Progenitor cell of endocrine pancreas (in vitro differentiated cells): ENCODE data around the gene IRAG1. TPM values are rescaled to one million over a fixed set of nuclear protein-coding genes. Genes with fewer than 3 reads are reported as not detected.

Experiments
- DNase-seq: peaks from one replicate; pipeline ENCODE4 v3.0.0; 2021; ENCODE audit warnings: low spot score; ENCODE audit not compliant: unreplicated experiment
- H3K27ac Mint-ChIP-seq: 2 replicates; pipeline ENCODE4 v1.8.0; 2021; ENCODE audit warnings: mild to moderate bottlenecking, moderate library complexity, mixed read lengths
- H3K27me3 Mint-ChIP-seq: 2 replicates; pipeline ENCODE4 v1.8.0; 2021; ENCODE audit warnings: mixed read lengths
- H3K36me3 Mint-ChIP-seq: 2 replicates; pipeline ENCODE4 v1.8.0; 2022; ENCODE audit warnings: mixed read lengths; ENCODE audit not compliant: insufficient read depth
- H3K4me1 Mint-ChIP-seq: 2 replicates; pipeline ENCODE4 v1.8.0; 2021; ENCODE audit warnings: low read depth, mixed read lengths
- H3K4me3 Mint-ChIP-seq: 2 replicates; pipeline ENCODE4 v1.8.0; 2021; ENCODE audit warnings: low read depth, mild to moderate bottlenecking, moderate library complexity, mixed read lengths
- H3K9me3 Mint-ChIP-seq: 2 replicates; pipeline ENCODE4 v1.8.0; 2021; ENCODE audit warnings: low read depth, mixed read lengths
- long read RNA-seq: library from polyadenylated mRNA; unstranded; transcript quantifications from one replicate; pipeline ENCODE4 v2.0.0, GENCODE V29; 2020
- total RNA-seq: library from RNA; stranded (reverse); gene quantifications from 2 replicates; pipeline ENCODE4 v1.2.1, GENCODE V29; 2021
- TF ChIP-seq, protein P1 (sequence below): fragments of 200-600 bp; sonication (generic); IDR thresholded peaks from one replicate; pipeline ENCODE4 v1.5.0; 2021; ENCODE audit warnings: antibody characterized with exemption, mild to moderate bottlenecking; ENCODE audit not compliant: unreplicated experiment

Gene IRAG1, protein sequence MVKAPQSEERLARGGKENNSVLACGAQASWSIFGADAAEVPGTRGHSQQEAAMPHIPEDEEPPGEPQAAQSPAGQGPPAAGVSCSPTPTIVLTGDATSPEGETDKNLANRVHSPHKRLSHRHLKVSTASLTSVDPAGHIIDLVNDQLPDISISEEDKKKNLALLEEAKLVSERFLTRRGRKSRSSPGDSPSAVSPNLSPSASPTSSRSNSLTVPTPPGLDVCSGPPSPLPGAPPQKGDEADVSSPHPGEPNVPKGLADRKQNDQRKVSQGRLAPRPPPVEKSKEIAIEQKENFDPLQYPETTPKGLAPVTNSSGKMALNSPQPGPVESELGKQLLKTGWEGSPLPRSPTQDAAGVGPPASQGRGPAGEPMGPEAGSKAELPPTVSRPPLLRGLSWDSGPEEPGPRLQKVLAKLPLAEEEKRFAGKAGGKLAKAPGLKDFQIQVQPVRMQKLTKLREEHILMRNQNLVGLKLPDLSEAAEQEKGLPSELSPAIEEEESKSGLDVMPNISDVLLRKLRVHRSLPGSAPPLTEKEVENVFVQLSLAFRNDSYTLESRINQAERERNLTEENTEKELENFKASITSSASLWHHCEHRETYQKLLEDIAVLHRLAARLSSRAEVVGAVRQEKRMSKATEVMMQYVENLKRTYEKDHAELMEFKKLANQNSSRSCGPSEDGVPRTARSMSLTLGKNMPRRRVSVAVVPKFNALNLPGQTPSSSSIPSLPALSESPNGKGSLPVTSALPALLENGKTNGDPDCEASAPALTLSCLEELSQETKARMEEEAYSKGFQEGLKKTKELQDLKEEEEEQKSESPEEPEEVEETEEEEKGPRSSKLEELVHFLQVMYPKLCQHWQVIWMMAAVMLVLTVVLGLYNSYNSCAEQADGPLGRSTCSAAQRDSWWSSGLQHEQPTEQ
- total RNA-seq, result 5.4 and 6.3 TPM in 2 replicates
- long read RNA-seq, partial matches to known transcripts, result 1 of 2 reads
- long read RNA-seq, other reads (novel, unspliced or antisense), result 1 of 2 reads

DNA sequence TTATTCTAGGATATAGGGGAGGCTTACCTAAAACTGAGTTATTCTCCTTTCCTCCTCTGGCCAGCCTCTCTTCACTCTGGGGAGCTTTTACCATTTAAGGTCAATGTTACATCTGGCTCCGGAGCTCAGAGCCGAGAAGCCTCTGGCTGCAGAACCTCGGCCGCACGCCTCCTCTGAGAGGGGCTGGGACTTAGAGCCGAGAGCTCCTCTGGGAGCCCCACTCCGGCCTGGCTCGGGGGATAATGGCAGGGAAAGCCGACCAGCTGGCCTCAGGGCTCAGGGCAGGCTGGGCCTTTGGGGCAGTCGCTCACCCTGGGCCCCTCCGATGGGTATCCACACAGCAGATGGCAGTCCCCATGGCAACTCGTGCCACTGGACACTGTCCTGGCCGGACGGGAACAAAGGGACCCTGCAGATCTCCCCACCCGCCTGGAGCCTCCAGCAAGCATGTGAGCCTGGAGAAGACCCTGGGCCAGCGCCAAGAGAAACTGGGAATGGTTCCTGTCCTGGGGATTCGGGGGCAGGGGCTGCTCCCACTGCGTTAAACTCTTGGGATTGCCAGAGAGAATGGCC, at the start of gene IRAG1:
IRAG1 (minus strand) TSS at position 247 of the 573 bp plus-strand sequence; CDS start at position 94, 153 bp downstream.
- TF ChIP-seq, protein P1, sequence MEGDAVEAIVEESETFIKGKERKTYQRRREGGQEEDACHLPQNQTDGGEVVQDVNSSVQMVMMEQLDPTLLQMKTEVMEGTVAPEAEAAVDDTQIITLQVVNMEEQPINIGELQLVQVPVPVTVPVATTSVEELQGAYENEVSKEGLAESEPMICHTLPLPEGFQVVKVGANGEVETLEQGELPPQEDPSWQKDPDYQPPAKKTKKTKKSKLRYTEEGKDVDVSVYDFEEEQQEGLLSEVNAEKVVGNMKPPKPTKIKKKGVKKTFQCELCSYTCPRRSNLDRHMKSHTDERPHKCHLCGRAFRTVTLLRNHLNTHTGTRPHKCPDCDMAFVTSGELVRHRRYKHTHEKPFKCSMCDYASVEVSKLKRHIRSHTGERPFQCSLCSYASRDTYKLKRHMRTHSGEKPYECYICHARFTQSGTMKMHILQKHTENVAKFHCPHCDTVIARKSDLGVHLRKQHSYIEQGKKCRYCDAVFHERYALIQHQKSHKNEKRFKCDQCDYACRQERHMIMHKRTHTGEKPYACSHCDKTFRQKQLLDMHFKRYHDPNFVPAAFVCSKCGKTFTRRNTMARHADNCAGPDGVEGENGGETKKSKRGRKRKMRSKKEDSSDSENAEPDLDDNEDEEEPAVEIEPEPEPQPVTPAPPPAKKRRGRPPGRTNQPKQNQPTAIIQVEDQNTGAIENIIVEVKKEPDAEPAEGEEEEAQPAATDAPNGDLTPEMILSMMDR, result no peak
- H3K27ac Mint-ChIP-seq, result peak within 1 kb of the TSS; percentile 72
- no peaks in the 10 kb centered on the region for H3K4me1 Mint-ChIP-seq
- H3K36me3 Mint-ChIP-seq, result no peaks in the 10 kb centered on the region
- H3K27me3 Mint-ChIP-seq, result no peaks in the 10 kb centered on the region
- DNase-seq, result no peak
- no peak within 1 kb of the TSS for H3K4me3 Mint-ChIP-seq
- H3K9me3 Mint-ChIP-seq, result no peaks in the 10 kb centered on the region

DNA sequence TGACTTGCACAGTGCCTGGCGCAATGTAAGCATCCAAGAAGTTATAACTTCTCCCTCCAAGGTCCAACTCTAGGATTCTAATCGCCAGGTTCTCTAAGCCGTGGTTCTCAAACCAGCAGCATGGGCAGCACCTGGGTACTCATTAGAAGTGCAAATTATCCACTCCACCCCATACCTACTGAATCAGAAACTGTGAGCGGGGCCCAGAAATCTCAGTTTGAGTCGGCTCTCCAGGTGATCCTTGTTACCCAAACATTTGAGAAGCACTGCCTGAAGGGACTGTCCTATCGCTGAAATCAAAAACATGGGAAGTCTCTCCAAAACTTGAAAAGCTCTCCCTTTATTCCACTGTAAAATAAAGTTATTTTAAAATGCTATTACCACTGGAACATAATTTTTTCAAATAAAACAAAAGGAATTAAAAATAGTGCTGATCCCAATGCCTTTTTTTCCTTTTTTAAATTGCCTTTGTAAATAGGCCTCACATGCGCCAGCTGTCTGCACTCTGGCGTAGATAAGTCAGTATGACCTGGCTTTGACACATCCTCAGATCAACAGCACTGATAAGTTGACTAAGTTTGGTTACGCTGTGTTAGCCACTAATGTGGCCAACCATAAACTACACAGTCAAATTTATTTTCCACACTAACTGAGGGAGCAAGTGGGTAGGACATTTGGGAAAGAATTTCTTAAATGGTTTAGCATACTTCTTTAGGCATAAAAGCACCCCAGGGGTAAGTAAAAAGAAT, 49.1 kb upstream of the IRAG1 start:
- TF ChIP-seq, protein P1, result no peak
- Mint-ChIP-seq H3K4me3 (no peak overlapping the region), H3K4me1 (no peaks in the 10 kb centered on the region), H3K36me3 (no peaks in the 10 kb centered on the region), H3K9me3 (no peaks in the 10 kb centered on the region), H3K27me3 (peaks cover 3% of the 10 kb centered on the region), H3K27ac (no peak overlapping the region)
- no peak for DNase-seq

DNA sequence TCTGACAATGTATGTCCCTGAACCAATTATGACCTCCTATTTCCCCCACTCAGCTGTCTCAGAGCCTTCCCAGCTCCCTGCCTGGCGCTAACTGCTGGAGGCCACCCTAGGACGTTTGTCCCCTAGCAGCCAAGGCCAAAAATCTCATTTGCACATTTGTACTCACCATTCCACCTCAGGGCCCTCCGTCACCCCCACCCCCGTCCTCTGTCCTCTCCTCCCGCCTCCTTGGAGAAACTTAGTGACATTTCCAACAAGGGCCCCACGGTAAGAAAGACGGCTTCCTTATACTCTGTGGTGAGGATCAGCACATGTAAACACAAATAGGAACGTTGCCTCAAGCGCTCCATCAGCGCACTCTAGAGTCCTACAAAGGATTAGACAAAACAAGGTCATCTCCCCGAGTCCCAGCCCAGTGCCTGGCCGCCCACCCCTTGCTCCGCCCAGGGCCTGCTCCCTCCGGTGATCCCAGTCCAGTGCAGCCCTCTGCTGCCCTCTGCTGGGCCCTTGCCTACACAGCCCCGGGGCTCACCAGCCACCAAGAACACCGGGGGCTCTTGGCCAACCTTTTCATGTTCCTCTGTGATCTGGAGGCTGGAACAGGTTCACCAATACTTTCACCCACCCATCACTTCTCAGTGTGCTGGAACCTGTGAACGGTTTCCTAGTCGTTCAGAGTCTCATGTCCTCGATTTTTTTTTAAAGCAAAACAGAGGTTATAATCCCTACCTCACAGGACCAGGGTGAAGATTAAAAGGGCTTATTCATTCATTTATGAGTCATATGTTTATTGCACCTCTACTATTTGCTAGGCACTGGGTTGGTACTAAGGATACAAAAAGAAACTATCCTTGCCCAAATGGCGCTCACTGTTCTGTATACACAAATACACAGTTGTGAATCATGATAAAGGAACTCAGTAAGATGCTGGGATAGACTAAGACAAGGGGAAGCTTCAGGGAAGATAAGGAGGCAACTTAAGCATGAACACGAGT, 42.2 kb upstream of the IRAG1 start:
- Mint-ChIP-seq H3K27ac (peak overlapping the region; percentile 44), H3K27me3 (peaks cover 13% of the 10 kb centered on the region), H3K36me3 (no peaks in the 10 kb centered on the region), H3K9me3 (no peaks in the 10 kb centered on the region), H3K4me1 (peaks cover 3% of the 10 kb centered on the region), H3K4me3 (peak overlapping the region; percentile 71)
- TF ChIP-seq, protein P1, result peak; percentile 98
- DNase-seq, result peak; percentile 94

DNA sequence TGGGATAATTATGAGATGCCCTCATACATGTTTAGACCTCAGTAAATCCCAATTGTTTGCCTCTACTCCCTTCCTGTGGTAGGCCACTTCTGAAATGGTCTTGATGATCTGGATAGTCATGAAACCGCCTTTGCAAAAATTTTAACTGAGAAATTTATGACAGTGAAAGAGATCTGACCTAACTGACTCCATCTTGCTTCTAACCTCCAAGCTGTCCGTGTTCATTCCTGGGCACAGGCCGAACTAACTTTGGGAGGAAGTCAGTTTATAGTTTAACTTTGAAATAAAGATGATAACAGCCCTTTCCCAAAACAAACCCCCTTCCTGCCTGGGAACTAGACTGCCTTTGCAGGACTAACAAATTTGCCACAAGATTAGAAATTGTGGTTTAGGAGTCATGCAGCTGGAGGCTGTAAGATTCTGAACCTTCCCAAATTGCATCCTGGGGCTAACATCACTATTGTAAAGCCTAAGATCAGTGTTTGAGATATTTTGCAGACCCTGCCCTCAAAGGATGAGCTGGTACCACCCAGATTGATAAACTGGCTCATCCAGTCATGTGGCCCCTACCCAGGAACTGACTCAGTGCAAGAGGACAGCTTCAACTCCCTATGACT, 37.6 kb upstream of the IRAG1 start:
- Mint-ChIP-seq H3K4me3 (no peak overlapping the region), H3K4me1 (peaks cover 5% of the 10 kb centered on the region), H3K9me3 (no peaks in the 10 kb centered on the region), H3K27ac (no peak overlapping the region), H3K27me3 (peaks cover 7% of the 10 kb centered on the region), H3K36me3 (no peaks in the 10 kb centered on the region)
- no peak for DNase-seq
- TF ChIP-seq, protein P1, result no peak
